Adrenal gland (tissue), 12 donors: ENCODE measurements around the gene NMT1. TPM values are rescaled to one million over a fixed set of nuclear protein-coding genes. Genes with fewer than 3 reads are reported as not detected.
A peak's percentile ranks its signal among the peaks of the same experiment; 100 is the strongest.

ENCODE experiments used
- DNase-seq, 7 donors: peaks; one replicate each; pipeline ENCODE4 v3.0.0-alpha.2; 2019 to 2020
- H3K27ac ChIP-seq, 5 donors: fragments of 200-600 bp; sonication (generic) in 4 of 5; 1 replicate in 3 of 5; 2 replicates in 2 of 5; pipeline versions ENCODE4 v1.5.1 to v1.8.0; 2016 to 2020; ENCODE audit warnings: mild to moderate bottlenecking in 1 of 5
- H3K27me3 ChIP-seq: fragments of 200-600 bp; 2 replicates; pipeline ENCODE4 v1.8.0; 2021
- H3K36me3 ChIP-seq, 2 donors: fragments of 200-600 bp; replicated peaks in 1 of 2; 1 replicate in 1 of 2; 2 replicates in 1 of 2; pipeline versions ENCODE4 v1.5.1 to v1.8.0; 2018 to 2022
- H3K4me1 ChIP-seq, 2 donors: fragments of 200-600 bp; replicated peaks in 1 of 2; 1 replicate in 1 of 2; 2 replicates in 1 of 2; pipeline versions ENCODE4 v1.5.1 to v1.8.0; 2018 to 2021
- H3K4me3 ChIP-seq, 4 donors: fragments of 200-600 bp; sonication (generic) in 3 of 4; one replicate each; pipeline ENCODE4 v1.5.1; 2016 to 2018
- H3K9me3 ChIP-seq, 3 donors: fragments of 200-600 bp; sonication (generic) in 1 of 3; replicated peaks in 1 of 3; 1 replicate in 2 of 3; 2 replicates in 1 of 3; pipeline versions ENCODE4 v1.5.1 to v1.8.0; 2016 to 2021
- CTCF ChIP-seq, 6 experiments: fragments of 450-650 bp in 4 of 6; fragments of 200-600 bp in 2 of 6; sonication (generic) in 1 of 6; IDR thresholded peaks; 1 replicate in 5 of 6; 2 replicates in 1 of 6; pipeline versions ENCODE4 v1.5.1 to v1.8.0; 2016 to 2021; ENCODE audit warnings: antibody characterized with exemption in 6 of 6, mild to moderate bottlenecking in 2 of 6, moderate library complexity in 1 of 6
- POLR2A ChIP-seq, 2 donors: fragments of 450-650 bp; IDR thresholded peaks; one replicate each; pipeline ENCODE4 v1.6.1; 2017; ENCODE audit warnings: antibody characterized with exemption in 2 of 2, mild to moderate bottlenecking in 2 of 2, moderate library complexity in 1 of 2
- WGBS, 4 donors: extraction: QIAGEN DNeasy Blood & Tissue Kit in 2 of 4; methylation state at CpG; one replicate each; pipeline versions ENCODE4 v1.1.5 to v1.1.7; 2013 to 2017; 5-methylcytosine and 5-hydroxymethylcytosine counted together
- intact Hi-C, 2 donors: fragments of 100-400 bp; cut with DNase I; formaldehyde crosslinking; loops; one replicate each; pipeline versions ENCODE4 v1.14.1 to v1.15.0; 2022 to 2023
- polyA plus RNA-seq, 3 donors: library from polyadenylated mRNA; stranded (reverse); fragments of 200-250 nt in 2 of 3; fragments of 350-450 nt in 1 of 3; fragmentation: Illumina TruSeq in 1 of 3; extraction: RNeasy Lipid Tissue Mini Kit (QIAGEN cat#74804) in 1 of 3; gene quantifications; one replicate each; pipeline ENCODE4 v1.2.3, GENCODE V29; 2013 to 2014
- total RNA-seq, 9 donors: library from RNA; depleted of rRNA in 4 of 9; stranded (reverse); fragments of >200 nt in 4 of 9; fragments of 120-200 nt in 1 of 9; fragmentation: NEBNext Ultra II Directional in 1 of 9; extraction: Animal tissue kit (Norgen Biotek cat#: 25700) in 1 of 9; gene quantifications; one replicate each; pipeline versions ENCODE4 v1.1.0 to v1.2.4, GENCODE V29; 2013 to 2023
- donor health status: healthy with polysubstance abuse.
- donor health status: Bipolar disorder and iron deficiency.
- donor health status: DM: yes; HTN: yes; CAD: no.
- donor health status: DM: no; HTN: no; CAD: no.
- donor health status: DM: no; HTN: no; CAD: no.
- donor health status: DM: yes; HTN: yes; CAD: no.

NMT1 gene
- total and polyA plus RNA-seq, 12 donors, result 85.9 to 174 (median 136) TPM

GRCh38 chr17:45110676-45111611 lies 49.8 kb downstream of the NMT1 start:
- Histone ChIP-seq H3K4me3 (no peak overlapping the region), H3K9me3 (no peaks in the 10 kb centered on the region), H3K27me3 (no peaks in the 10 kb centered on the region), H3K27ac (peak overlapping the region; percentile 52 to 84 (median 79)), H3K36me3 (peaks cover 0 to 36% of the 10 kb centered on the region in 2 donors), H3K4me1 (peaks cover 26% of the 10 kb centered on the region in 2 donors)
- intact Hi-C loops, result no loop called here
- DNase-seq, result peak; percentile 59 to 87 (median 81)
- TF ChIP-seq CTCF (IDR thresholded peaks at IDR 0.05) (peak in 1 of 6 experiments; percentile 19), POLR2A (IDR thresholded peaks at IDR 0.05) (peak in 1 of 2 donors; percentile 23)
- 19 to 39% (median 32%) methylated on average over 8 to 16 of the region's 16 CpGs for WGBS, 4 donors

- intact Hi-C loops, result no loop called here
- no peak for TF ChIP-seq CTCF (IDR thresholded peaks at IDR 0.05)
- TF ChIP-seq POLR2A (IDR thresholded peaks at IDR 0.05), result no peak
Observed at GRCh38 chr17:45111850-45112249, 50.7 kb downstream of the NMT1 start.

GRCh38 chr17:45112559-45113423 lies 51.7 kb downstream of the NMT1 start:
- TF ChIP-seq POLR2A (IDR thresholded peaks at IDR 0.05), result no peak
- no peak for TF ChIP-seq CTCF (IDR thresholded peaks at IDR 0.05)
- intact Hi-C loops, result no loop called here
- Histone ChIP-seq H3K4me3 (no peak overlapping the region), H3K9me3 (no peaks in the 10 kb centered on the region), H3K4me1 (peaks cover 26% of the 10 kb centered on the region in 2 donors), H3K36me3 (peaks cover 0 to 22% of the 10 kb centered on the region in 2 donors), H3K27me3 (no peaks in the 10 kb centered on the region), H3K27ac (peak overlapping the region in 3 of 5 donors; percentile 79 to 84 (median 81))
- DNase-seq, result no peak
- 86 to 93% (median 92%) methylated on average over 10 to 23 of the region's 23 CpGs for whole genome bisulfite sequencing, 4 donors

More at GRCh38 chr17:45111850-45112249, 50.7 kb downstream of the NMT1 start:
- H3K27ac ChIP-seq, result peak overlapping the region; percentile 52 to 84 (median 79)
- no peak for DNase-seq
- no peaks in the 10 kb centered on the region for H3K9me3 ChIP-seq
- WGBS, 4 donors, result 84 to 92% (median 89%) methylated on average over 10 to 11 of the region's 11 CpGs
- H3K4me3 ChIP-seq, result no peak overlapping the region
- peaks cover 0 to 28% of the 10 kb centered on the region in 2 donors for H3K36me3 ChIP-seq
- no peaks in the 10 kb centered on the region for H3K27me3 ChIP-seq
- H3K4me1 ChIP-seq, result peaks cover 26% of the 10 kb centered on the region in 2 donors

- 31 to 72% (median 49%) methylated on average over 9 of the region's 9 CpGs for WGBS, 4 donors
- H3K9me3 ChIP-seq, result no peaks in the 10 kb centered on the region
- no peak for DNase-seq
- H3K4me1 ChIP-seq, result peaks cover 26% of the 10 kb centered on the region in 2 donors
- TF ChIP-seq CTCF (IDR thresholded peaks at IDR 0.05), result no peak
- no peak for TF ChIP-seq POLR2A (IDR thresholded peaks at IDR 0.05)
- intact Hi-C loops, result no loop called here
- H3K4me3 ChIP-seq, result no peak overlapping the region
- peaks cover 0 to 22% of the 10 kb centered on the region in 2 donors for H3K36me3 ChIP-seq
- H3K27me3 ChIP-seq, result no peaks in the 10 kb centered on the region
- H3K27ac ChIP-seq, result peak overlapping the region in 2 of 5 donors; percentile 34 to 45
Observed at GRCh38 chr17:45113424-45113754, 52.3 kb downstream of the NMT1 start.
